Measurements from ENCODE around the gene AK9.

Gene AK9

GRCh38 chr6:109493865-109494264, 197.1 kb downstream of the AK9 start:
- H3K27ac ChIP-seq, result no peak overlapping the region
- TF ChIP-seq, protein P1, sequence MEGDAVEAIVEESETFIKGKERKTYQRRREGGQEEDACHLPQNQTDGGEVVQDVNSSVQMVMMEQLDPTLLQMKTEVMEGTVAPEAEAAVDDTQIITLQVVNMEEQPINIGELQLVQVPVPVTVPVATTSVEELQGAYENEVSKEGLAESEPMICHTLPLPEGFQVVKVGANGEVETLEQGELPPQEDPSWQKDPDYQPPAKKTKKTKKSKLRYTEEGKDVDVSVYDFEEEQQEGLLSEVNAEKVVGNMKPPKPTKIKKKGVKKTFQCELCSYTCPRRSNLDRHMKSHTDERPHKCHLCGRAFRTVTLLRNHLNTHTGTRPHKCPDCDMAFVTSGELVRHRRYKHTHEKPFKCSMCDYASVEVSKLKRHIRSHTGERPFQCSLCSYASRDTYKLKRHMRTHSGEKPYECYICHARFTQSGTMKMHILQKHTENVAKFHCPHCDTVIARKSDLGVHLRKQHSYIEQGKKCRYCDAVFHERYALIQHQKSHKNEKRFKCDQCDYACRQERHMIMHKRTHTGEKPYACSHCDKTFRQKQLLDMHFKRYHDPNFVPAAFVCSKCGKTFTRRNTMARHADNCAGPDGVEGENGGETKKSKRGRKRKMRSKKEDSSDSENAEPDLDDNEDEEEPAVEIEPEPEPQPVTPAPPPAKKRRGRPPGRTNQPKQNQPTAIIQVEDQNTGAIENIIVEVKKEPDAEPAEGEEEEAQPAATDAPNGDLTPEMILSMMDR (conservative IDR thresholded peaks at IDR 0.05; ENCODE audit: low read depth), result no peak
- POLR2A ChIA-PET (ENCODE audit: low non-redundant PET), result no interaction called here
- CTCF ChIA-PET, result interaction anchor here (0.6 kb wide), 1 partner anchor 688 kb away, joined by 3 read pairs; no protein-coding TSS in a partner anchor
- DNase-seq (ENCODE audit: low spot score), result no peak

- CTCF ChIA-PET, result interaction anchor here (0.6 kb wide), 1 partner anchor 108 kb away, joined by 5 read pairs; no protein-coding TSS in a partner anchor
- DNase-seq (ENCODE audit: low spot score), result no peak
- H3K27ac ChIP-seq, result no peak overlapping the region
- TF ChIP-seq, protein P1 (conservative IDR thresholded peaks at IDR 0.05; ENCODE audit: low read depth), result no peak
- POLR2A ChIA-PET (ENCODE audit: low non-redundant PET), result no interaction called here
Observed at GRCh38 chr6:109491207-109491938, 199.6 kb downstream of the AK9 start.

GRCh38 chr6:109490713-109491112, 200.3 kb downstream of the AK9 start:
- ChIA-PET POLR2A (ENCODE audit: low non-redundant PET) (no interaction called here), CTCF (interaction anchor here (0.6 kb wide), 1 partner anchor 108 kb away, joined by 5 read pairs; no protein-coding TSS in a partner anchor)
- no peak overlapping the region for H3K27ac ChIP-seq
- no peak for DNase-seq (ENCODE audit: low spot score)
- TF ChIP-seq, protein P1 (conservative IDR thresholded peaks at IDR 0.05; ENCODE audit: low read depth), result no peak

GRCh38 chr6:109488001-109488400, 203.0 kb downstream of the AK9 start:
- ChIA-PET POLR2A (ENCODE audit: low non-redundant PET) (no interaction called here), CTCF (interaction anchor here (0.6 kb wide), 1 partner anchor 788 kb away, joined by 3 read pairs; no protein-coding TSS in a partner anchor)
- TF ChIP-seq, protein P1 (conservative IDR thresholded peaks at IDR 0.05; ENCODE audit: low read depth), result no peak
- no peak for DNase-seq (ENCODE audit: low spot score)
- no peak overlapping the region for H3K27ac ChIP-seq

DNA sequence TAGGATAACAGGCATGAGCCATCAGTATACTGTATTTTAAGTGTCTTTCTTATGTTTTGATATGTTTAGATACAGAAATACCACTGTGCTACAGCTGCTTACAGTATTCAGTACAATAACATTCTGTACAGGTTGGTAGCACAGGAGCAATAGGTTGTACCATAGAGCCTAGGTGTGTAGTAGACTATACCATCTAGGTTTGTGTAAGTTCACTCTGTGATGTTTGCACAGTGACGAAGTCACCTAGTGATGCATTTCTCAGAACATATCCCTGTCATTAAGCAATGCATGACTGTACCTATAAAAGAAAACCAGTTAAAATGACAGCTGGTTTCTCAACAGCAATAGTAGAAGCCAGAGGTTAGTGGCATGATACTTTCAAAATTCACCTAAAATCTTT, 204.9 kb downstream of the AK9 start:
- CTCF ChIA-PET, result interaction anchor here (0.5 kb wide), 1 partner anchor 382 kb away, joined by 5 read pairs; no protein-coding TSS in a partner anchor
- TF ChIP-seq, protein P1 (conservative IDR thresholded peaks at IDR 0.05; ENCODE audit: low read depth), result no peak
- POLR2A ChIA-PET (ENCODE audit: low non-redundant PET), result no interaction called here
- H3K27ac ChIP-seq, result no peak overlapping the region
- no peak for DNase-seq (ENCODE audit: low spot score)

DNA sequence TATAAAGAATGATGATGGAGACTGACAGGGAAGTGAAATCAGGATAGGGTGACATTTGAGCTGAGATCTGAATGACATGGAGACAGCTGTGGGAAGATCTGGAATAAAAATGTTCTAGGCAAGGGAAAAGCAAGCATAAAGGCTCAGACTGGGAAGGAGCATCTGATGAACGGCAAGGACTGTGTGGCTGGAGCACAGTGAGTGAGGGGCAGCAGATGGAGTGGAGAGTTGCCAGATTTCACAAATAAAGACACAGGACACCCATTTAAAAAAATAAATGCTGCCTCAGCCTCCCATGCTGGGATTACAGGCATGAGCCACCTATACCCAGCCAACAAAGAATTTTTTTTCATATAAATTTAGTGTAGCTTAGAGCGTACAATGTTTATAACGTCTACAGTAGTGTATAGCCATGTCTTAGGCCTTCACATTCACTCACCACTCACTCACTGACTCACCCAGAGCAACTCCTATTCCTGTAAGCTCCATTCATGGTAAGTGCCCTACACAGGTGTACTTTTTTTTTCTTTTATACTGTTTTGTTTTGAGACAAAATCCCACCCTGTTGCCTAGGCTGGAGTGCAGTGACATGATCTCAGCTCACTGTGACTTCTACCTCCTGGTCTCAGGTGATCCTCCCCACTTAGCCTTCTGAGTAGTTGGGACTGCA, 205.6 kb downstream of the AK9 start:
- DNase-seq (ENCODE audit: low spot score), result no peak
- TF ChIP-seq, protein P1 (conservative IDR thresholded peaks at IDR 0.05; ENCODE audit: low read depth), result no peak
- no peak overlapping the region for H3K27ac ChIP-seq
- POLR2A ChIA-PET (ENCODE audit: low non-redundant PET), result no interaction called here
- CTCF ChIA-PET, result interaction anchor here (0.5 to 0.7 kb wide), 2 partner anchors 56 to 382 kb away, joined by 3 to 5 read pairs; no protein-coding TSS in a partner anchor
